ENCODE results near the gene PPP3CA.

DNA sequence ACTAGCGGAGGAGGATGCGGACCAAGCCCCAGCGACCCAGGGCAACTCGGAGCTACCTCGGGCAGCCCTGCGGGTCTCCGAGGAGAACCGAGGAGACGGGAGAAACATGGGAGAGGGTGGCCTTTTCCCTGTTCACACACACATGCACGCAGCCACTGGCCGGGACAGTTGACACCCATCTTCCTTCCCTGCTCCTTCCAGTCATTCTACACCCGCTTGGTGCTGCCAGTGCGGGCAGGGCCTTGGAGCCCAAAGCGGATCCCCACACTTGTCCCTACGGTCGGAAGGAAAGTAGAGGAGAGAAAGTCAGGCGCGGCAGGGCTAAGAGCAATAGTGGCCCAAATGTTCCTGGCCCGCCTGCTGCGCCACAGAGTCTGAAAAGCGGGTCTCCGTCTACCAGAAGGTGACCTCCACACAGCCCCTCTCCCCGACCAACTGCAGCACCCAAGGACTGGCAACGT lies 1.1 kb upstream of the PPP3CA start:
- TF ChIP-seq, protein P1, sequence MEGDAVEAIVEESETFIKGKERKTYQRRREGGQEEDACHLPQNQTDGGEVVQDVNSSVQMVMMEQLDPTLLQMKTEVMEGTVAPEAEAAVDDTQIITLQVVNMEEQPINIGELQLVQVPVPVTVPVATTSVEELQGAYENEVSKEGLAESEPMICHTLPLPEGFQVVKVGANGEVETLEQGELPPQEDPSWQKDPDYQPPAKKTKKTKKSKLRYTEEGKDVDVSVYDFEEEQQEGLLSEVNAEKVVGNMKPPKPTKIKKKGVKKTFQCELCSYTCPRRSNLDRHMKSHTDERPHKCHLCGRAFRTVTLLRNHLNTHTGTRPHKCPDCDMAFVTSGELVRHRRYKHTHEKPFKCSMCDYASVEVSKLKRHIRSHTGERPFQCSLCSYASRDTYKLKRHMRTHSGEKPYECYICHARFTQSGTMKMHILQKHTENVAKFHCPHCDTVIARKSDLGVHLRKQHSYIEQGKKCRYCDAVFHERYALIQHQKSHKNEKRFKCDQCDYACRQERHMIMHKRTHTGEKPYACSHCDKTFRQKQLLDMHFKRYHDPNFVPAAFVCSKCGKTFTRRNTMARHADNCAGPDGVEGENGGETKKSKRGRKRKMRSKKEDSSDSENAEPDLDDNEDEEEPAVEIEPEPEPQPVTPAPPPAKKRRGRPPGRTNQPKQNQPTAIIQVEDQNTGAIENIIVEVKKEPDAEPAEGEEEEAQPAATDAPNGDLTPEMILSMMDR (IDR thresholded peaks at IDR 0.05), result no peak
- TF ChIP-seq POLR2A (IDR thresholded peaks at IDR 0.05), result no peak

All from tibial nerve (tissue), 3 donors.